ENCODE results near the gene PLOD2. TPM values are rescaled to one million over a fixed set of nuclear protein-coding genes. Genes with fewer than 3 reads are reported as not detected.

Gene PLOD2
- total RNA-seq: 100 to 1,000 TPM in 1 of 2 donors, 10 to 100 TPM in 1; 89.6 to 136 TPM
- long read RNA-seq, transcript PLOD2-202 (19 exons, 3,665 nt): major isoform, 104 of 160 reads
- long read RNA-seq, transcript PLOD2-201 (20 exons, 3,732 nt): minor isoform, 36 of 160 reads
- long read RNA-seq, partial matches to known transcripts: 11 of 160 reads
- long read RNA-seq, other reads (novel, unspliced or antisense): 9 of 160 reads

- peak; percentile 78 for ATAC-seq
- intact Hi-C loops (cut with DNase I, micrococcal nuclease): loop anchor here in 1 of 2 donors (10.0 kb wide), 1 partner anchor 86 kb away; no protein-coding TSS in a partner anchor
- DNase-seq: peak; percentile 77 to 79
Measured at GRCh38 chr3:146160964-146161662, at the start of gene PLOD2. Gene PLOD2 (minus strand): TSS chr3:146161184. CDS start chr3:146160989, 195 bp downstream.

- intact Hi-C loops (cut with DNase I, micrococcal nuclease): no loop called here
- DNase-seq: no peak
- ATAC-seq: no peak
Measured at GRCh38 chr3:146209371-146209770, 48.4 kb upstream of the PLOD2 start.

- no peak for DNase-seq
- ATAC-seq: no peak
- intact Hi-C loops (cut with DNase I, micrococcal nuclease): no loop called here
Measured at GRCh38 chr3:146203776-146204175, 42.8 kb upstream of the PLOD2 start.

- no peak for ATAC-seq
Measured at GRCh38 chr3:146200461-146201220, 39.7 kb upstream of the PLOD2 start.

GRCh38 chr3:146199762-146200161 is 38.8 kb upstream of the PLOD2 start:
- no peak for DNase-seq
- no peak for ATAC-seq
- intact Hi-C loops (cut with DNase I, micrococcal nuclease): no loop called here

More at GRCh38 chr3:146200461-146201220, 39.7 kb upstream of the PLOD2 start:
- intact Hi-C loops (cut with DNase I, micrococcal nuclease): no loop called here
- no peak for DNase-seq

GRCh38 chr3:146196789-146197188 is 35.8 kb upstream of the PLOD2 start:
- intact Hi-C loops (cut with DNase I, micrococcal nuclease): no loop called here
- ATAC-seq (no peak), DNase-seq (no peak)

- no peak for ATAC-seq
- intact Hi-C loops (cut with DNase I, micrococcal nuclease): no loop called here
- DNase-seq: no peak
Measured at GRCh38 chr3:146195605-146196004, 34.6 kb upstream of the PLOD2 start.

- ATAC-seq: no peak
- intact Hi-C loops (cut with DNase I, micrococcal nuclease): no loop called here
- DNase-seq: no peak
Measured at GRCh38 chr3:146195030-146195429, 34.0 kb upstream of the PLOD2 start.

GRCh38 chr3:146191051-146191450 is 30.1 kb upstream of the PLOD2 start:
- intact Hi-C loops (cut with DNase I, micrococcal nuclease): no loop called here
- ATAC-seq: no peak
- no peak for DNase-seq

- intact Hi-C loops (cut with DNase I, micrococcal nuclease): loop anchor here in 1 of 2 donors (2.0 kb wide), 1 partner anchor 125 kb away; no protein-coding TSS in a partner anchor
- ATAC-seq (peak; percentile 83), DNase-seq (no peak)
Measured at GRCh38 chr3:146189519-146190173, 28.7 kb upstream of the PLOD2 start.

- ATAC-seq (no peak), DNase-seq (peak in 1 of 2 donors; percentile 12)
- intact Hi-C loops (cut with DNase I, micrococcal nuclease): no loop called here
Measured at GRCh38 chr3:146187334-146187950, 26.5 kb upstream of the PLOD2 start.

GRCh38 chr3:146184241-146185015 is 23.4 kb upstream of the PLOD2 start:
- no peak for DNase-seq
- ATAC-seq: peak; percentile 40
- intact Hi-C loops (cut with DNase I, micrococcal nuclease): no loop called here

- intact Hi-C loops (cut with DNase I, micrococcal nuclease): no loop called here
- DNase-seq (no peak), ATAC-seq (no peak)
Measured at GRCh38 chr3:146181216-146181615, 20.2 kb upstream of the PLOD2 start.

GRCh38 chr3:146180376-146180775 is 19.4 kb upstream of the PLOD2 start:
- ATAC-seq (no peak), DNase-seq (no peak)
- intact Hi-C loops (cut with DNase I, micrococcal nuclease): no loop called here

- intact Hi-C loops (cut with DNase I, micrococcal nuclease): no loop called here
- ATAC-seq (no peak), DNase-seq (no peak)
Measured at GRCh38 chr3:146178006-146178689, 17.2 kb upstream of the PLOD2 start.

GRCh38 chr3:146177519-146177918 is 16.5 kb upstream of the PLOD2 start:
- intact Hi-C loops (cut with DNase I, micrococcal nuclease): no loop called here
- ATAC-seq (no peak), DNase-seq (no peak)

- no peak for DNase-seq
- intact Hi-C loops (cut with DNase I, micrococcal nuclease): no loop called here
- ATAC-seq: no peak
Measured at GRCh38 chr3:146177072-146177471, 16.1 kb upstream of the PLOD2 start.

- ATAC-seq (no peak), DNase-seq (no peak)
- intact Hi-C loops (cut with DNase I, micrococcal nuclease): no loop called here
Measured at GRCh38 chr3:146172586-146172985, 11.6 kb upstream of the PLOD2 start.
